LNCAP (cell line): ENCODE data around the gene MIPOL1.

Source experiments
- TF ChIP-seq, protein P1 (sequence below): fragments of 450-650 bp; IDR thresholded peaks from 2 replicates; pipeline ENCODE4 v1.5.1; 2017; ENCODE audit warnings: mild to moderate bottlenecking

The MIPOL1 gene

DNA sequence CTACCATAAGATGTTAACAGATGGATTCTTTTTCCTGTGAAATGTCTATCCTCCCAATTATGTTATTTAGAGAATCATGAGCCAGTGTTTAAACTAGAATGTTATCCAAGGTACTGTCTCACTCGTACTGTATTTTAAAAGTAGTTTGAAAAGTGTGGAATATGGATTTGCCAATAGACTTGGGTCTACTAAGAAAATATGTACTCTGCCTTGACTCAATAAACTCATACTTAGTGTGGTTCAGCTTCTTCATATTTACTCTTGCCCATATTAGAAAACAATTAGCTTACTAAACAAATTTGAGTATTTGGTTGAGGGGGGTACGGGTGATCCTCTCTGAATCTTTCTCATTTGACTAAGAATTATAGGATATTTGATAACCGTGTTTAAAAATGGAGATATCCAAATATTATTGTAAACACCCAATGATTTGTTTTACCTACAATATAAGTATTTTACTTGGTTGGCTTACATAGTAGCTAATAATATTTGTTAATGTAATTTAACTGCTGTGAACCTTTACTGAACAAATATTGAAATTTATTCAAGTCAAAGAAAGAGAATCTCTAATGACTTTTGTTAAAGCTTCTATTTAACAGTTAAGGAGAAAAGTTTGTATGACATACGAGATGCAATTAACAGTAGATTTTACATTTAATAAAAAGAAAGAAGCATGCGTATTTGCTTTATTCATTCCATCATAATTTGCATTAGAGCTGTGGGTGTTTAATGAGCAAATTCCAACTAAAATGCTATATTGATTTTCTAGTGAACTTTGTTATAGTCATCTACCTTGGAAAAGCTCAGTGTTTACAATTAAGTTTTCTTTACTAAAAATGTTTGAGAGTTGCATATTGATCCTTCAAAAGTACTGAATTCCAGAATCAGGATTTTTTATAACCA is 81.2 kb downstream of the MIPOL1 start:
- TF ChIP-seq, protein P1, sequence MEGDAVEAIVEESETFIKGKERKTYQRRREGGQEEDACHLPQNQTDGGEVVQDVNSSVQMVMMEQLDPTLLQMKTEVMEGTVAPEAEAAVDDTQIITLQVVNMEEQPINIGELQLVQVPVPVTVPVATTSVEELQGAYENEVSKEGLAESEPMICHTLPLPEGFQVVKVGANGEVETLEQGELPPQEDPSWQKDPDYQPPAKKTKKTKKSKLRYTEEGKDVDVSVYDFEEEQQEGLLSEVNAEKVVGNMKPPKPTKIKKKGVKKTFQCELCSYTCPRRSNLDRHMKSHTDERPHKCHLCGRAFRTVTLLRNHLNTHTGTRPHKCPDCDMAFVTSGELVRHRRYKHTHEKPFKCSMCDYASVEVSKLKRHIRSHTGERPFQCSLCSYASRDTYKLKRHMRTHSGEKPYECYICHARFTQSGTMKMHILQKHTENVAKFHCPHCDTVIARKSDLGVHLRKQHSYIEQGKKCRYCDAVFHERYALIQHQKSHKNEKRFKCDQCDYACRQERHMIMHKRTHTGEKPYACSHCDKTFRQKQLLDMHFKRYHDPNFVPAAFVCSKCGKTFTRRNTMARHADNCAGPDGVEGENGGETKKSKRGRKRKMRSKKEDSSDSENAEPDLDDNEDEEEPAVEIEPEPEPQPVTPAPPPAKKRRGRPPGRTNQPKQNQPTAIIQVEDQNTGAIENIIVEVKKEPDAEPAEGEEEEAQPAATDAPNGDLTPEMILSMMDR, result no peak

- TF ChIP-seq, protein P1, result no peak
These were observed 82.1 kb downstream of the MIPOL1 start for GRCh38 chr14:37279818-37280217.

DNA sequence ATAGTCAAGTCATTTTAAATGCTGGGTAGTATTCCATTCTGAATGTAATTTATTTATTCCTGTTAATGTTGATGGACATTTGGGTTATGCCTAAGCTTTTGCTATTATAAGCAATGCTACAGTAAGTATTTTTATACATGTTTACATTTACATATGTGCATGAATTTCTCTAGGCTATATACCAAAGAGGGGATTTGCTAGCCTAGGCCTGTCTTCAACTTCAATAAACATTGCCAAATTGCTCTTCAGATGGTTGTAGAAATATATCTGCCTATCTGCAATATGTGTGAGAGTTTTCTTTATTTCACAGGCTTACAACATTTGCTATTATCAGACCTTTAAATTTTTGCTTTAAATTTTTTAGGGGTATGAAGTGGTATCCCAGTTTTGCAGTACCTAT is 87.0 kb downstream of the MIPOL1 start:
- TF ChIP-seq, protein P1, result no peak

DNA sequence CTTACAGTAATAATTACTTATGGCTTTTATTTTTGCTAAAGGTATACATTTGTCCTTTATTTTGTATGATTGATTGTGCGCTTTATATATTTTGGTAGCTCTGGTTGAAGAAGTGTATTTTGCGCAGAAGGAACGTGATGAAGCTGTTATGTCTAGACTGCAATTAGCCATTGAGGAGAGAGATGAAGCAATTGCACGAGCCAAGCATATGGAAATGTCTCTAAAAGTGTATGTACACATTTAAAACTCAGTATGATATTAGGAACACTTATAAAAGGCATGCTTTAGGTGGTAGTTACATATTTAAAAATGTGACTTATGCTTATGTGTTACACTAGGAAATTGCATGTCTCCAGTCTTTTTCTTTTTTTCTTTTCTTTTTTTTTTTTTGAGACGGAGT is 87.5 kb downstream of the MIPOL1 start:
- TF ChIP-seq, protein P1, result no peak

- TF ChIP-seq, protein P1, result no peak
These were observed 92.0 kb downstream of the MIPOL1 start for GRCh38 chr14:37289688-37290087.

GRCh38 chr14:37311252-37311651 is 113.5 kb downstream of the MIPOL1 start:
- TF ChIP-seq, protein P1, result no peak

DNA sequence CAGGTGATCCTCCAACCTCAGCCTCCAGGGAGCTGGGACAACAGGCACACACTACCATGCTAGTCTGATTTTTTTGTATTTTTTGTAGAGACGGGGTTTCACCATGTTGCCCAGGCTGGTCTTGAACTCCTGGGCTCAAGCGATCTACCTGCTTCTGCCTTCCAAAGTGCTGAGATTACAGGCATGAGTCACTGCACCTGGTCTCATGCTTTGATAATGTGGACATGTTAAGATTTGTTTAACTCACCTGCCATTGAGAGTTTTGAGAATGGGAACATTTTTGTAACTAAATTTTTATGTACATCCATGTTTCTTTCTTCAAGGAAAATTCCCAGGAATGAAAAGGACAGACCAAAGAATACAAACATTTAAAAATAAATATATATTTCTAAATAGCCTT is 121.2 kb downstream of the MIPOL1 start:
- TF ChIP-seq, protein P1, result no peak
